ENCODE measurements around the gene AK8.

Gene AK8

GRCh38 chr9:132742821-132743311 is 135.2 kb downstream of the AK8 start:
- TF ChIP-seq, protein P1, sequence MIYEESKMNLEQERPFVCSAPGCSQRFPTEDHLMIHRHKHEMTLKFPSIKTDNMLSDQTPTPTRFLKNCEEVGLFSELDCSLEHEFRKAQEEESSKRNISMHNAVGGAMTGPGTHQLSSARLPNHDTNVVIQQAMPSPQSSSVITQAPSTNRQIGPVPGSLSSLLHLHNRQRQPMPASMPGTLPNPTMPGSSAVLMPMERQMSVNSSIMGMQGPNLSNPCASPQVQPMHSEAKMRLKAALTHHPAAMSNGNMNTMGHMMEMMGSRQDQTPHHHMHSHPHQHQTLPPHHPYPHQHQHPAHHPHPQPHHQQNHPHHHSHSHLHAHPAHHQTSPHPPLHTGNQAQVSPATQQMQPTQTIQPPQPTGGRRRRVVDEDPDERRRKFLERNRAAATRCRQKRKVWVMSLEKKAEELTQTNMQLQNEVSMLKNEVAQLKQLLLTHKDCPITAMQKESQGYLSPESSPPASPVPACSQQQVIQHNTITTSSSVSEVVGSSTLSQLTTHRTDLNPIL (CRISPR knock-in tag; IDR thresholded peaks at IDR 0.05; ENCODE audit: low read depth): no peak
- TF ChIP-seq ARNTL (CRISPR knock-in tag; IDR thresholded peaks at IDR 0.05; ENCODE audit: borderline replicate concordance, low read depth) (no peak), GLIS3 (CRISPR knock-in tag; IDR thresholded peaks at IDR 0.05) (no peak), ZFP3 (CRISPR knock-in tag; IDR thresholded peaks at IDR 0.05) (no peak), SNAI2 (CRISPR knock-in tag; IDR thresholded peaks at IDR 0.05) (no peak), RARB (CRISPR knock-in tag; IDR thresholded peaks at IDR 0.05) (no peak), BACH2 (CRISPR knock-in tag; IDR thresholded peaks at IDR 0.05; ENCODE audit: borderline replicate concordance) (no peak), TOX (CRISPR knock-in tag; IDR thresholded peaks at IDR 0.05; ENCODE audit: borderline replicate concordance) (no peak), ESRRG (CRISPR knock-in tag; IDR thresholded peaks at IDR 0.05) (no peak), PPARA (CRISPR knock-in tag; IDR thresholded peaks at IDR 0.05; ENCODE audit: borderline replicate concordance) (no peak)
- TF ChIP-seq, protein P2, sequence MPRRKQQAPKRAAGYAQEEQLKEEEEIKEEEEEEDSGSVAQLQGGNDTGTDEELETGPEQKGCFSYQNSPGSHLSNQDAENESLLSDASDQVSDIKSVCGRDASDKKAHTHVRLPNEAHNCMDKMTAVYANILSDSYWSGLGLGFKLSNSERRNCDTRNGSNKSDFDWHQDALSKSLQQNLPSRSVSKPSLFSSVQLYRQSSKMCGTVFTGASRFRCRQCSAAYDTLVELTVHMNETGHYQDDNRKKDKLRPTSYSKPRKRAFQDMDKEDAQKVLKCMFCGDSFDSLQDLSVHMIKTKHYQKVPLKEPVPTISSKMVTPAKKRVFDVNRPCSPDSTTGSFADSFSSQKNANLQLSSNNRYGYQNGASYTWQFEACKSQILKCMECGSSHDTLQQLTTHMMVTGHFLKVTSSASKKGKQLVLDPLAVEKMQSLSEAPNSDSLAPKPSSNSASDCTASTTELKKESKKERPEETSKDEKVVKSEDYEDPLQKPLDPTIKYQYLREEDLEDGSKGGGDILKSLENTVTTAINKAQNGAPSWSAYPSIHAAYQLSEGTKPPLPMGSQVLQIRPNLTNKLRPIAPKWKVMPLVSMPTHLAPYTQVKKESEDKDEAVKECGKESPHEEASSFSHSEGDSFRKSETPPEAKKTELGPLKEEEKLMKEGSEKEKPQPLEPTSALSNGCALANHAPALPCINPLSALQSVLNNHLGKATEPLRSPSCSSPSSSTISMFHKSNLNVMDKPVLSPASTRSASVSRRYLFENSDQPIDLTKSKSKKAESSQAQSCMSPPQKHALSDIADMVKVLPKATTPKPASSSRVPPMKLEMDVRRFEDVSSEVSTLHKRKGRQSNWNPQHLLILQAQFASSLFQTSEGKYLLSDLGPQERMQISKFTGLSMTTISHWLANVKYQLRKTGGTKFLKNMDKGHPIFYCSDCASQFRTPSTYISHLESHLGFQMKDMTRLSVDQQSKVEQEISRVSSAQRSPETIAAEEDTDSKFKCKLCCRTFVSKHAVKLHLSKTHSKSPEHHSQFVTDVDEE (CRISPR knock-in tag; IDR thresholded peaks at IDR 0.05): no peak
- ATAC-seq: no peak

DNA sequence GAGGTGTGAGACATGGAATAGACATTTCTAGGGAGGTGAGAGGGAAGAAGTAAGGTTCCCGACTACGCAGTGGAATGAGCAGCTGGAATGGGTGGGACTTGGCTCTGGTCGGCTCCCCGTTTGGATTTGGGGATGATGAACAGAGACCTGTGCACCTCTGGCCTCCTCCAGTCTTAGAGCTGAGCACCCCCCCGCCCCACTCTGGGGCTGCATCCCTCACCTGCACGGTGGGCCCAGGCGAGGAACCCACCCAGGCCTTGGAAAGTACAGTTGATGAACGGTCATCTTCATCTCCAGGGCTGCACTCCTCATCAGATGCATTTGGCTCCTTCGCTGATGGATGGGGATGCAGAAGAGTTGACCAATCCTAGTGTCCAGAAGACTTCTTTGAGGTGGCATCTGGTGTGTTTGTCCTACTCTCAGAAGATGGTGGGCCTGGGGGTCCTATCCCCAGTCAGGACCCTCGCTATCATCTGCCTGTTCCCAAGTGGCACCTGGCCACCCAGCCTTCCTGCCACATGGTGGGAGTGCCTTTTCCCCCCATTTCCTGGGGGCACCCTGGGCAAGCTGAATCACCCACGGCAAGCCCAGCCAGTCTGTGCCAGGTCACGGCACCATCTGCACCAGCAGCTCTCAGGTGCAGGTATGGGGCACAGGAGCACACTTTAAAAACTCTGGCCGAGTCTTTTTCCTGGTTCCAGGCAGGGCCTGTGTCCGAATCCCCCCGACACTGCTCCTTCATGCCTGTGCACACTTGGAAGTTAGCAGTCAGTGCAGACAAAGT is 137.4 kb downstream of the AK8 start:
- no peak for ATAC-seq
- TF ChIP-seq CSDC2 (CRISPR knock-in tag; IDR thresholded peaks at IDR 0.05) (no peak), CSRNP3 (CRISPR knock-in tag; IDR thresholded peaks at IDR 0.05) (no peak), ESRRG (CRISPR knock-in tag; IDR thresholded peaks at IDR 0.05) (no peak), ZC3H10 (CRISPR knock-in tag; IDR thresholded peaks at IDR 0.05) (no peak), ARNTL (CRISPR knock-in tag; IDR thresholded peaks at IDR 0.05; ENCODE audit: borderline replicate concordance, low read depth) (no peak), PATZ1 (CRISPR knock-in tag; IDR thresholded peaks at IDR 0.05; ENCODE audit: borderline replicate concordance) (no peak)
- TF ChIP-seq, protein P3, sequence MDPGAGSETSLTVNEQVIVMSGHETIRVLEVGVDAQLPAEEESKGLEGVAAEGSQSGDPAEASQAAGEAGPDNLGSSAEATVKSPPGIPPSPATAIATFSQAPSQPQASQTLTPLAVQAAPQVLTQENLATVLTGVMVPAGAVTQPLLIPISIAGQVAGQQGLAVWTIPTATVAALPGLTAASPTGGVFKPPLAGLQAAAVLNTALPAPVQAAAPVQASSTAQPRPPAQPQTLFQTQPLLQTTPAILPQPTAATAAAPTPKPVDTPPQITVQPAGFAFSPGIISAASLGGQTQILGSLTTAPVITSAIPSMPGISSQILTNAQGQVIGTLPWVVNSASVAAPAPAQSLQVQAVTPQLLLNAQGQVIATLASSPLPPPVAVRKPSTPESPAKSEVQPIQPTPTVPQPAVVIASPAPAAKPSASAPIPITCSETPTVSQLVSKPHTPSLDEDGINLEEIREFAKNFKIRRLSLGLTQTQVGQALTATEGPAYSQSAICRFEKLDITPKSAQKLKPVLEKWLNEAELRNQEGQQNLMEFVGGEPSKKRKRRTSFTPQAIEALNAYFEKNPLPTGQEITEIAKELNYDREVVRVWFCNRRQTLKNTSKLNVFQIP (CRISPR knock-in tag; IDR thresholded peaks at IDR 0.05; ENCODE audit: borderline replicate concordance, low read depth): no peak

DNA sequence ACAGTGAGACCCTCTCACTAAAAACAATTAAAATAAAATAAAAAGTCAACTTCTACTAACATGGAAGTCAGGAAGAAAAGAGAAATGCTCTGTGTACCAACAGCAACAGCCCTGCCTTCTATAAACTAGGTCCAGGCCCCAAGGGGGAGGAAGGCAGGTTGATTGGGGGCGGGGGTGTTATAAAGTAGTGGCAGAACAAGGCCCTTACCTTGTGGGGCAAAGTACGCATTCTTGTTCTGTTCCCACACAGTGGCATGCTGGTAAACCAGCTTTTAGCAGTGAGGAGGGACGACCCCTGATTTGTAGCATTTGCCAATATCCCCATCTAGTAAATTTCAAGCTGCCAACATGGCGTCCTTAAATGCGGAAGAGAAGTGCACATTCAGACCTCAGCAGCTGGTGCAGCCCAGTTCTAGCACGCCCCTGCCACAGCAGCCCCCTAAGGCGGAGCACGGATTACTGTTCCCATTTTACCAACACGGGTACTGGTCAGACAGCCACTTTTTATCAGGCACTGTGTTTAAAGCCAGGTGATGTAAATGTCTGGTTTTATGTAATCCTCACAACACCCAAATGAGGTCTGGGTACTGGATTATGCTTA is 138.3 kb downstream of the AK8 start:
- TF ChIP-seq PPARA (CRISPR knock-in tag; IDR thresholded peaks at IDR 0.05; ENCODE audit: borderline replicate concordance): no peak
- no peak for TF ChIP-seq RARB (CRISPR knock-in tag; IDR thresholded peaks at IDR 0.05)
- no peak for TF ChIP-seq SNAI2 (CRISPR knock-in tag; IDR thresholded peaks at IDR 0.05)
- no peak for TF ChIP-seq ZFP3 (CRISPR knock-in tag; IDR thresholded peaks at IDR 0.05)
- TF ChIP-seq ZNF8 (CRISPR knock-in tag; IDR thresholded peaks at IDR 0.05): no peak
- no peak for TF ChIP-seq TCF4 (CRISPR knock-in tag; IDR thresholded peaks at IDR 0.05; ENCODE audit: borderline replicate concordance)
- no peak for TF ChIP-seq PATZ1 (CRISPR knock-in tag; IDR thresholded peaks at IDR 0.05; ENCODE audit: borderline replicate concordance)
- no peak for TF ChIP-seq ZFP30 (CRISPR knock-in tag; IDR thresholded peaks at IDR 0.05)
- TF ChIP-seq, protein P3 (CRISPR knock-in tag; IDR thresholded peaks at IDR 0.05; ENCODE audit: borderline replicate concordance, low read depth): no peak
- no peak for TF ChIP-seq ZNF70 (CRISPR knock-in tag; IDR thresholded peaks at IDR 0.05)
- no peak for TF ChIP-seq CSRNP3 (CRISPR knock-in tag; IDR thresholded peaks at IDR 0.05)

More for the DNA sequence above, 138.3 kb downstream of the AK8 start:
- no peak for ATAC-seq

All from SK-N-SH treated with all-trans-retinoic acid at 6 μM for 48 hours (cell line).